GM23248 (cell line): ENCODE data around the gene SETSIP. TPM values are rescaled to one million over a fixed set of nuclear protein-coding genes. Genes with fewer than 3 reads are reported as not detected.
"Not testable (repeated sequence)": the region's sequence is repeated elsewhere in the genome, so short reads cannot be mapped to it uniquely, and the experiment has no call there.

Source experiments
- DNase-seq: peaks from one replicate; pipeline ENCODE4 v3.0.0-alpha.2; 2015
- H2AFZ ChIP-seq: fragments of 200-600 bp; sonication (generic); 2 replicates; pipeline ENCODE4 v1.6.1; 2016; ENCODE audit warnings: antibody characterized with exemption
- H3F3A ChIP-seq: fragments of 200-600 bp; sonication (generic); 2 replicates; pipeline ENCODE4 v1.6.1; 2016; ENCODE audit warnings: mild to moderate bottlenecking, antibody characterized with exemption, mixed run types; ENCODE audit not compliant: insufficient read depth
- H3K27ac ChIP-seq: fragments of 200-600 bp; sonication (generic); 2 replicates; pipeline ENCODE4 v1.5.1; 2016; ENCODE audit warnings: mild to moderate bottlenecking
- H3K27me3 ChIP-seq: fragments of 200-600 bp; sonication (generic); replicated peaks from 2 replicates; pipeline ENCODE4 v1.6.1; 2016; ENCODE audit warnings: mild to moderate bottlenecking; ENCODE audit not compliant: insufficient read depth
- H3K36me3 ChIP-seq: fragments of 200-600 bp; sonication (generic); 2 replicates; pipeline ENCODE4 v1.6.1; 2016; ENCODE audit warnings: low read depth, mild to moderate bottlenecking
- H3K4me1 ChIP-seq: fragments of 200-600 bp; sonication (generic); 2 replicates; pipeline ENCODE4 v1.6.1; 2016; ENCODE audit warnings: mild to moderate bottlenecking; ENCODE audit not compliant: insufficient read depth
- H3K4me2 ChIP-seq: fragments of 200-600 bp; sonication (generic); one replicate; pipeline ENCODE4 v1.6.1; 2016; ENCODE audit warnings: mild to moderate bottlenecking; ENCODE audit not compliant: unreplicated experiment
- H3K4me3 ChIP-seq: fragments of 200-600 bp; sonication (generic); 2 replicates; pipeline ENCODE4 v1.5.1; 2016; ENCODE audit warnings: mild to moderate bottlenecking
- H3K79me2 ChIP-seq: fragments of 200-600 bp; sonication (generic); 2 replicates; pipeline ENCODE4 v1.6.1; 2016; ENCODE audit warnings: mild to moderate bottlenecking; ENCODE audit not compliant: insufficient read depth
- H3K9ac ChIP-seq: fragments of 200-600 bp; sonication (generic); 2 replicates; pipeline ENCODE4 v1.6.1; 2016; ENCODE audit warnings: mild to moderate bottlenecking
- H3K9me2 ChIP-seq: fragments of 200-600 bp; sonication (generic); 2 replicates; pipeline ENCODE4 v1.6.1; 2016; ENCODE audit warnings: mixed run types, mild to moderate bottlenecking, moderate library complexity; ENCODE audit not compliant: insufficient read depth
- H3K9me3 ChIP-seq: fragments of 200-600 bp; sonication (generic); one replicate; pipeline ENCODE4 v1.6.1; 2017; ENCODE audit warnings: low read depth
- H4K20me1 ChIP-seq: fragments of 200-600 bp; sonication (generic); 2 replicates; pipeline ENCODE4 v1.6.0; 2016; ENCODE audit not compliant: insufficient read depth
- EZH2 ChIP-seq: fragments of 200-600 bp; sonication (generic); IDR thresholded peaks from 2 replicates; pipeline ENCODE4 v1.6.1; 2018; ENCODE audit warnings: antibody characterized with exemption, mild to moderate bottlenecking; ENCODE audit not compliant: insufficient read depth, poor library complexity, severe bottlenecking
- EZH2phosphoT487 ChIP-seq: fragments of 200-600 bp; sonication (generic); IDR thresholded peaks from 2 replicates; pipeline ENCODE4 v1.6.1; 2018; ENCODE audit warnings: antibody characterized with exemption, moderate library complexity, mild to moderate bottlenecking, low read depth; ENCODE audit not compliant: insufficient read depth
- WGBS, 2 experiments: methylation state at CpG; one replicate each; pipeline ENCODE4 v1.1.6; 2015 to 2017; ENCODE audit warnings: low lambda C conversion rate in 2 of 2, low coverage in 1 of 2; ENCODE audit errors: missing lambda C conversion rate in 2 of 2; 5-methylcytosine and 5-hydroxymethylcytosine counted together
- in situ Hi-C: fragments of 300-500 bp; cut with MboI; formaldehyde crosslinking; loops from 2 replicates; pipeline ENCODE4 v1.15.0; 2020
- polyA plus RNA-seq: library from polyadenylated mRNA; unstranded; fragments of >200 nt; fragmentation: Nextera tagmentation; extraction: Ambion mirVana; gene quantifications from 2 replicates; pipeline ENCODE4 v1.2.1, GENCODE V29; 2016
- total RNA-seq: library from RNA; depleted of rRNA; stranded (reverse); fragments of >200 nt; shearing (Covaris generic); gene quantifications from 2 replicates; pipeline ENCODE4 v1.2.3, GENCODE V29; 2014; rRNA removed

SETSIP gene
- total and polyA plus RNA-seq, 2 experiments from 2014 or later: not detected

- Histone ChIP-seq H3K9me3 (no peaks in the 10 kb centered on the region), H3F3A (no peaks in the 10 kb centered on the region), H3K4me1 (no peaks in the 10 kb centered on the region), H3K4me2 (peak overlapping the region; percentile 91), H3K27ac (no peak overlapping the region), H3K9ac (no peak overlapping the region), H3K9me2 (no peaks in the 10 kb centered on the region), H4K20me1 (no peaks in the 10 kb centered on the region), H2AFZ (peak overlapping the region; percentile 93), H3K27me3 (0 out of 2 replicates have a peak, but pooled peaks cover 3% of the 10 kb centered on the region), H3K79me2 (no peaks in the 10 kb centered on the region), H3K4me3 (peak overlapping the region; percentile 74), H3K36me3 (no peaks in the 10 kb centered on the region)
- no peak for DNase-seq
- in situ Hi-C loops: no loop called here
- TF ChIP-seq EZH2: no peak
- TF ChIP-seq EZH2phosphoT487: no peak
- WGBS, 2 experiments: 43% methylated on average over 30 to 31 of the region's 31 CpGs
These were observed 45.8 kb downstream of the SETSIP start for GRCh38 chr1:92029241-92029922.

GRCh38 chr1:92026806-92027205 is 48.4 kb downstream of the SETSIP start:
- no peak overlapping the region for H2AFZ ChIP-seq
- H3K4me1 ChIP-seq: no peaks in the 10 kb centered on the region
- no peaks in the 10 kb centered on the region for H3K36me3 ChIP-seq
- 0 out of 2 replicates have a peak, but pooled peaks cover 3% of the 10 kb centered on the region for H3K27me3 ChIP-seq
- no peaks in the 10 kb centered on the region for H3K9me2 ChIP-seq
- H3F3A ChIP-seq: no peaks in the 10 kb centered on the region
- 79 to 82% methylated on average over 8 to 9 of the region's 9 CpGs for WGBS, 2 experiments
- no peak overlapping the region for H3K27ac ChIP-seq
- H3K4me2 ChIP-seq: no peak overlapping the region
- H3K4me3 ChIP-seq: no peak overlapping the region
- no peak for TF ChIP-seq EZH2
- no peak for TF ChIP-seq EZH2phosphoT487
- no peaks in the 10 kb centered on the region for H3K79me2 ChIP-seq
- H4K20me1 ChIP-seq: no peaks in the 10 kb centered on the region
- H3K9me3 ChIP-seq: no peaks in the 10 kb centered on the region
- in situ Hi-C loops: no loop called here
- no peak for DNase-seq
- no peak overlapping the region for H3K9ac ChIP-seq

- H3F3A ChIP-seq, H3K27me3 ChIP-seq, H2AFZ ChIP-seq, H3K9me2 ChIP-seq, H3K4me1 ChIP-seq, H3K4me3 ChIP-seq, H3K4me2 ChIP-seq, H3K36me3 ChIP-seq, H3K79me2 ChIP-seq, H3K9ac ChIP-seq, in situ Hi-C loops, H3K27ac ChIP-seq, H3K9me3 ChIP-seq, H4K20me1 ChIP-seq, DNase-seq: not testable (repeated sequence)
- 89 to 95% methylated on average over 8 to 29 of the region's 29 CpGs for WGBS, 2 experiments
These were observed 49.2 kb downstream of the SETSIP start for GRCh38 chr1:92026042-92026441.

Other genes with a start within 250 kb of the SETSIP start
- 25.4 and 26.5 TPM in 2 replicates for gene TGFBR3, start 189.3 kb downstream of the SETSIP start, total RNA-seq
- 16.2 and 17.7 TPM in 2 replicates for gene TGFBR3, start 189.3 kb downstream of the SETSIP start, polyA plus RNA-seq
- gene BRDT, start 126.0 kb downstream of the SETSIP start, total RNA-seq: not detected in 2 replicates
- gene BRDT, start 126.0 kb downstream of the SETSIP start, polyA plus RNA-seq: not detected in 2 replicates
- gene EPHX4, start 45.4 kb downstream of the SETSIP start, total RNA-seq: not detected in 2 replicates
- gene EPHX4, start 45.4 kb downstream of the SETSIP start, polyA plus RNA-seq: not detected in 2 replicates
- 2.2 and 2.7 TPM in 2 replicates for gene BTBD8, start 4.9 kb upstream of the SETSIP start, total RNA-seq
- 1.6 and 2.3 TPM in 2 replicates for gene BTBD8, start 4.9 kb upstream of the SETSIP start, polyA plus RNA-seq
- gene C1orf146, start 142.5 kb upstream of the SETSIP start, total RNA-seq: not detected in 2 replicates
- not detected in 2 replicates for gene C1orf146, start 142.5 kb upstream of the SETSIP start, polyA plus RNA-seq
- gene GLMN, start 223.6 kb upstream of the SETSIP start, total RNA-seq: 10.7 and 13.0 TPM in 2 replicates
- gene GLMN, start 223.6 kb upstream of the SETSIP start, polyA plus RNA-seq: 11.7 and 12.3 TPM in 2 replicates
- gene RPAP2, start 223.6 kb upstream of the SETSIP start, total RNA-seq: 9.7 and 17.4 TPM in 2 replicates
- gene RPAP2, start 223.6 kb upstream of the SETSIP start, polyA plus RNA-seq: 25.5 and 25.8 TPM in 2 replicates